GM12872 (cell line): ENCODE results near the gene ATP6V0B.
A peak's percentile ranks its signal among the peaks of the same experiment; 100 is the strongest.

ENCODE experiments used
- CTCF ChIP-seq: IDR thresholded peaks from 3 replicates; pipeline ENCODE4 v1.5.1; 2011; ENCODE audit warnings: low read depth, mild to moderate bottlenecking, low read length, moderate library complexity; ENCODE audit not compliant: insufficient read depth

ATP6V0B gene

GRCh38 chr1:43994794-43995790 is 20.3 kb downstream of the ATP6V0B start:
- TF ChIP-seq CTCF = peak; percentile 59

GRCh38 chr1:43995984-43996732 is 21.4 kb downstream of the ATP6V0B start:
- no peak for TF ChIP-seq CTCF

- no peak for TF ChIP-seq CTCF
Measured at GRCh38 chr1:43996733-43997115, 22.0 kb downstream of the ATP6V0B start.

- TF ChIP-seq CTCF = no peak
Measured at GRCh38 chr1:43997295-43997999, 22.7 kb downstream of the ATP6V0B start.

GRCh38 chr1:43998000-43998378 is 23.2 kb downstream of the ATP6V0B start:
- no peak for TF ChIP-seq CTCF

GRCh38 chr1:43999455-43999854 is 24.7 kb downstream of the ATP6V0B start:
- no peak for TF ChIP-seq CTCF
